GM12874 (cell line): ENCODE data around the gene PSMC3.

Experiments used
- CTCF ChIP-seq: IDR thresholded peaks from 2 replicates; pipeline ENCODE4 v1.5.1; 2011; ENCODE audit warnings: low read depth, mild to moderate bottlenecking, control low read depth, low read length, moderate library complexity; ENCODE audit not compliant: insufficient read depth

Gene PSMC3

GRCh38 chr11:47442514-47442913 is 16.3 kb upstream of the PSMC3 start:
- TF ChIP-seq CTCF, result no peak

DNA sequence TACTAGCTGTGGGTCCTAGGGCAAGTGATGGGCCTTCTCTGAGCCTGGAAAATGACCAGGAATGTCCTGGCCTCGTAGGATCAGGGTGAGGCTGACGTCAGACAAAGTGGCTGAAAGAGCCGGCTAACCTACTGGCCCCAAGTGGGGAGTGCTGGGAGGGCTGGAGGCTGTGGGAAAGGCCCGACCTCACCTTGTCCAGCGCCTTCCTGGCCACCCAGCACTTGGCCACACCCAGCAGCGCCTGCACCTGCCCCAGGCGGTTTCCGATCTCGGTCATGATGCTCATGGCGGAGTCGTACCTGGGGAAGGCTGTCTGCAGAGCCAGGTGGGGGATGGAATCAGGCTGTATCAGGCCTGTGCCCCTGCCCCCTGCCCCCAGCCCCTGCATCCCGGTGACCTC is 15.2 kb upstream of the PSMC3 start:
- no peak for TF ChIP-seq CTCF

DNA sequence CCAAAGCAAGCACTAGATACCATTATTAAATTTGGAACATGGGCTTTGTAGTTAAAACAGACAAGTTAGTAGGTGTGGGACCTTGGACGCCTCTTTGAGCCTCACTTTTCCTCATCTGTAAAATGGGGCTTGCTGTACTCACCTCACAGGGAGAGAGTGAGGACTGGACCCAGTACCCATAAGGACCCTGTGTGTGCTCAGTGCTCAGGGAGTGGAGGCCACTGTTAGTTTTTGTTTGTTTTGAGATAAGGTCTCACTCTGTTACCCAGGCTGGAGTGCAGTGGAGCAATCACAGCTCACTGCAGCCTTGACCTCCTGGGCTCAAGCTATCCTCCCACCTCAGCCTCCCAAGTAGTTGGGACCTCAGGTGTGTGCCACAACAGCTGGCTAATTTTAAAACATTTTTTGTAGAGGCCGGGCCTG is 13.8 kb upstream of the PSMC3 start:
- TF ChIP-seq CTCF, result no peak

DNA sequence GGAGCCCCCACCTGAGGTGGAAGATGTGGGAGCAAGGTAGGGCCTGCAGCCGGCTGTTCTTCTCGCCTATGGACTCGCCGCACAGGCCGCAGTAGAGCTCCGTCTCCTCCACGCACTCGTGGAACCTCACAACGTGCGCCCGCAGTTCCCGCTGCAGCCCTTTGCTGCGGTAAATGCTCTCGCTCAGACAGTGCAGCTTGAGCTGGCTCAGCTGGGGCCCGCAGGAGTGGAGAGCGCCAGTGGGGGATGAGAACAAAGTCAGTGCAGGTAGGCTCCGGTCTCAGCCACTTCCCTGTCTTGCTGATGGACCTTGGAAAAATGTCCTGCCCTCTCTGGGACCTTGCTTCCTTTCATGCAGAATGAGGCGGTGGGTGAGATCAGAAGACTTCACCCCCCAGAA is 12.5 kb upstream of the PSMC3 start:
- no peak for TF ChIP-seq CTCF

GRCh38 chr11:47437746-47438418 is 11.6 kb upstream of the PSMC3 start:
- TF ChIP-seq CTCF, result no peak

GRCh38 chr11:47437218-47437745 is 11.0 kb upstream of the PSMC3 start:
- TF ChIP-seq CTCF, result no peak

DNA sequence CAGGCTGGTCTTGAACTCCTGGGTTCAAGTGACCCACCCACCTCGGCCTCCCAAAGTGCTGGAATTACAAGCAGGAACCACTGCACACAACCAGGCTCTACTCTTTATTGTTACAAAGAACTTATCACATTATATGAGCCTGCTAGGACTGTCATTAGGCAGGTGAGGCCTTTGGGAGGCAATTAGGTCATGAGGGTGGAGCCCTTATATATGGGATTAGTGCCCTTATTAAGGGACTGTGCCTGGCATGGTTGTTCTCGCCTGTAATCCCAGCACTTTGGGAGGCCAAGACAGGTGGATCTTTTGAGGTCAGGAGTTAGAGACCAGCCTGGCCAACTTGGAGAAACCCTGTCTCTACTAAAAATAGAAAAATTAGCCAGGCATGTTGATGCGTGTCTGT is 10.5 kb upstream of the PSMC3 start:
- TF ChIP-seq CTCF, result no peak

GRCh38 chr11:47435687-47436086 is 9.4 kb upstream of the PSMC3 start:
- no peak for TF ChIP-seq CTCF
